MM.1S (cell line): Measurements from ENCODE around the gene DAAM2.

Experiments
- DNase-seq: peaks from one replicate; pipeline ENCODE4 v3.0.0-alpha.2; 2015
- H2AFZ ChIP-seq: fragments of 300-600 bp; sonication (generic); 2 replicates; pipeline ENCODE4 v1.6.0; 2016; ENCODE audit warnings: antibody characterized with exemption, low read length
- H3F3A ChIP-seq: fragments of 300-600 bp; sonication (generic); 2 replicates; pipeline ENCODE4 v1.6.1; 2016; ENCODE audit warnings: mild to moderate bottlenecking, antibody characterized with exemption, low read length, moderate library complexity, mixed read lengths; ENCODE audit not compliant: insufficient read depth
- H3K27ac ChIP-seq: fragments of 300-600 bp; sonication (generic); 2 replicates; pipeline ENCODE4 v1.5.1; 2016; ENCODE audit warnings: mild to moderate bottlenecking, low read length
- H3K27me3 ChIP-seq: fragments of 300-600 bp; sonication (generic); replicated peaks from 2 replicates; pipeline ENCODE4 v1.6.0; 2016; ENCODE audit warnings: low read length; ENCODE audit not compliant: insufficient read depth
- H3K36me3 ChIP-seq: fragments of 300-600 bp; sonication (generic); replicated peaks from 2 replicates; pipeline ENCODE4 v1.6.1; 2016; ENCODE audit warnings: mild to moderate bottlenecking, low read length, mixed read lengths; ENCODE audit not compliant: insufficient read depth
- H3K4me1 ChIP-seq: fragments of 300-600 bp; sonication (generic); 2 replicates; pipeline ENCODE4 v1.6.1; 2016; ENCODE audit warnings: low read length, mixed read lengths
- H3K4me2 ChIP-seq: fragments of 300-600 bp; sonication (generic); 2 replicates; pipeline ENCODE4 v1.6.0; 2016; ENCODE audit warnings: low read depth, low read length
- H3K4me3 ChIP-seq: fragments of 300-600 bp; sonication (generic); 2 replicates; pipeline ENCODE4 v1.5.1; 2016; ENCODE audit warnings: low read length, mixed read lengths
- H3K79me2 ChIP-seq: fragments of 300-600 bp; sonication (generic); 2 replicates; pipeline ENCODE4 v1.6.1; 2016; ENCODE audit warnings: mixed run types, low read length, mixed read lengths
- H3K9ac ChIP-seq: fragments of 300-600 bp; sonication (generic); 2 replicates; pipeline ENCODE4 v1.6.1; 2016; ENCODE audit warnings: low read length, mixed read lengths
- H3K9me2 ChIP-seq: fragments of 300-600 bp; sonication (generic); replicated peaks from 2 replicates; pipeline ENCODE4 v1.6.1; 2016; ENCODE audit warnings: mild to moderate bottlenecking, low read length, mixed read lengths; ENCODE audit not compliant: insufficient read depth
- H3K9me3 ChIP-seq: fragments of 300-600 bp; sonication (generic); replicated peaks from 2 replicates; pipeline ENCODE4 v1.6.1; 2016; ENCODE audit warnings: mild to moderate bottlenecking, low read length, mixed read lengths; ENCODE audit not compliant: insufficient read depth
- H4K20me1 ChIP-seq: fragments of 300-600 bp; sonication (generic); 2 replicates; pipeline ENCODE4 v1.6.1; 2016; ENCODE audit warnings: mild to moderate bottlenecking, low read length, moderate library complexity, mixed read lengths; ENCODE audit not compliant: insufficient read depth
- CTCF ChIP-seq: fragments of 300-600 bp; sonication (generic); IDR thresholded peaks from 2 replicates; pipeline ENCODE4 v1.5.1; 2016; ENCODE audit warnings: antibody characterized with exemption, low read length, mixed read lengths
- EZH2 ChIP-seq: fragments of 300-600 bp; sonication (generic); optimal IDR thresholded peaks from 2 replicates; pipeline ENCODE3; 2017; ENCODE audit warnings: low read depth, mild to moderate bottlenecking, antibody characterized with exemption, low read length, mixed read lengths
- EZH2phosphoT487 ChIP-seq: fragments of 300-600 bp; sonication (generic); IDR thresholded peaks from 2 replicates; pipeline ENCODE4 v1.6.1; 2018; ENCODE audit warnings: antibody characterized with exemption, low read length

Gene DAAM2

GRCh38 chr6:39951191-39951590 lies 159.0 kb downstream of the DAAM2 start:
- no peak overlapping the region for H3K9ac ChIP-seq
- no peaks in the 10 kb centered on the region for H3K27me3 ChIP-seq
- no peaks in the 10 kb centered on the region for H4K20me1 ChIP-seq
- H3K4me2 ChIP-seq: no peak overlapping the region
- no peaks in the 10 kb centered on the region for H3K79me2 ChIP-seq
- H3K4me1 ChIP-seq: no peaks in the 10 kb centered on the region
- no peak overlapping the region for H3K27ac ChIP-seq
- DNase-seq: no peak
- TF ChIP-seq EZH2 (no peak), EZH2phosphoT487 (no peak), CTCF (no peak)
- H3K4me3 ChIP-seq: no peak overlapping the region
- no peaks in the 10 kb centered on the region for H3K9me3 ChIP-seq
- H2AFZ ChIP-seq: no peak overlapping the region
- no peaks in the 10 kb centered on the region for H3F3A ChIP-seq
- H3K9me2 ChIP-seq: no peaks in the 10 kb centered on the region
- no peaks in the 10 kb centered on the region for H3K36me3 ChIP-seq

GRCh38 chr6:39951716-39952115 lies 159.5 kb downstream of the DAAM2 start:
- no peaks in the 10 kb centered on the region for H3K9me3 ChIP-seq
- no peak overlapping the region for H3K27ac ChIP-seq
- no peak for DNase-seq
- no peak overlapping the region for H3K9ac ChIP-seq
- no peaks in the 10 kb centered on the region for H3K36me3 ChIP-seq
- no peaks in the 10 kb centered on the region for H3K9me2 ChIP-seq
- H3K4me2 ChIP-seq: no peak overlapping the region
- H3K4me1 ChIP-seq: no peaks in the 10 kb centered on the region
- no peak overlapping the region for H2AFZ ChIP-seq
- no peaks in the 10 kb centered on the region for H4K20me1 ChIP-seq
- no peak overlapping the region for H3K4me3 ChIP-seq
- no peaks in the 10 kb centered on the region for H3K79me2 ChIP-seq
- H3F3A ChIP-seq: no peaks in the 10 kb centered on the region
- no peaks in the 10 kb centered on the region for H3K27me3 ChIP-seq
- TF ChIP-seq EZH2 (no peak), EZH2phosphoT487 (no peak), CTCF (no peak)

- Histone ChIP-seq H3K27ac (no peak overlapping the region), H3K4me2 (no peak overlapping the region), H3K27me3 (no peaks in the 10 kb centered on the region), H3K9ac (no peak overlapping the region), H3K36me3 (no peaks in the 10 kb centered on the region), H3K79me2 (no peaks in the 10 kb centered on the region), H3K4me1 (no peaks in the 10 kb centered on the region), H4K20me1 (no peaks in the 10 kb centered on the region), H3F3A (no peaks in the 10 kb centered on the region), H3K4me3 (no peak overlapping the region), H3K9me2 (no peaks in the 10 kb centered on the region), H2AFZ (no peak overlapping the region), H3K9me3 (no peaks in the 10 kb centered on the region)
- TF ChIP-seq CTCF (no peak), EZH2 (no peak), EZH2phosphoT487 (no peak)
- DNase-seq: no peak
These were observed 160.0 kb downstream of the DAAM2 start for GRCh38 chr6:39952167-39952566.
